SU-DHL-6 (cell line): ENCODE data around the gene COPZ1.

Experiments used
- H2AFZ ChIP-seq: fragments of 200-600 bp; sonication (generic); 2 replicates; pipeline ENCODE4 v1.6.1; 2014; ENCODE audit warnings: low read depth, mild to moderate bottlenecking, moderate library complexity, mixed read lengths, antibody characterized with exemption, low read length; ENCODE audit not compliant: severe bottlenecking
- H3F3A ChIP-seq: fragments of 200-600 bp; shearing (Covaris generic); 2 replicates; pipeline ENCODE4 v1.6.0; 2016; ENCODE audit warnings: antibody characterized with exemption, mild to moderate bottlenecking; ENCODE audit not compliant: insufficient read depth
- H3K27ac ChIP-seq: fragments of 200-600 bp; sonication (generic); 2 replicates; pipeline ENCODE4 v1.5.1; 2016; ENCODE audit warnings: low read depth, mild to moderate bottlenecking, low read length, moderate library complexity, mixed read lengths
- H3K27me3 ChIP-seq: fragments of 200-600 bp; sonication (generic), shearing (Covaris generic); 2 replicates; pipeline ENCODE4 v1.6.0; 2014; ENCODE audit warnings: mild to moderate bottlenecking, low read length
- H3K36me3 ChIP-seq: fragments of 200-600 bp; sonication (generic); 2 replicates; pipeline ENCODE4 v1.6.1; 2014; ENCODE audit warnings: mild to moderate bottlenecking, low read length, mixed read lengths
- H3K4me2 ChIP-seq: fragments of 300-600, 200-600 bp; shearing (Covaris generic), sonication (generic); 2 replicates; pipeline ENCODE4 v1.6.0; 2014; ENCODE audit warnings: low read length, low read depth, mild to moderate bottlenecking; ENCODE audit not compliant: poor library complexity, severe bottlenecking
- H3K4me3 ChIP-seq: fragments of 200-600 bp; sonication (generic); 2 replicates; pipeline ENCODE4 v1.5.1; 2014; ENCODE audit warnings: antibody characterized with exemption, low read length, mild to moderate bottlenecking, mixed read lengths; ENCODE audit not compliant: insufficient read depth, poor library complexity, severe bottlenecking
- H3K79me2 ChIP-seq: fragments of 200-600 bp; sonication (generic); 2 replicates; pipeline ENCODE4 v1.6.1; 2014; ENCODE audit warnings: mild to moderate bottlenecking, low read length, moderate library complexity; ENCODE audit not compliant: insufficient read depth
- H3K9ac ChIP-seq: fragments of 200-600 bp; sonication (generic); 2 replicates; pipeline ENCODE4 v1.7.0; 2014; ENCODE audit warnings: mild to moderate bottlenecking, low read length
- H3K9me2 ChIP-seq: fragments of 200-600 bp; sonication (generic); replicated peaks from 2 replicates; pipeline ENCODE4 v1.6.1; 2014; ENCODE audit warnings: low read length; ENCODE audit not compliant: insufficient read depth
- H3K9me3 ChIP-seq: fragments of 200-600 bp; sonication (generic); 2 replicates; pipeline ENCODE4 v1.6.1; 2014; ENCODE audit warnings: low read length, mixed read lengths; ENCODE audit not compliant: insufficient read depth
- H4K20me1 ChIP-seq: fragments of 200-600 bp; sonication (generic); 2 replicates; pipeline ENCODE4 v1.6.1; 2014; ENCODE audit warnings: low read depth, mild to moderate bottlenecking, antibody characterized with exemption, low read length, moderate library complexity, mixed read lengths
- CTCF ChIP-seq: fragments of 200-600 bp; sonication (generic); IDR thresholded peaks from one replicate; pipeline ENCODE4 v1.5.1; 2017; ENCODE audit warnings: antibody characterized with exemption, mild to moderate bottlenecking, low read length, moderate library complexity; ENCODE audit not compliant: insufficient read depth, poor library complexity, severe bottlenecking
- EZH2phosphoT487 ChIP-seq: fragments of 200-600 bp; sonication (generic), shearing (Covaris generic); conservative IDR thresholded peaks from 2 replicates; pipeline ENCODE4 v1.6.1; 2018; ENCODE audit warnings: mild to moderate bottlenecking, antibody characterized with exemption, low read length, moderate library complexity, mixed read lengths

Gene COPZ1

GRCh38 chr12:54375259-54375579, 50.3 kb downstream of the COPZ1 start:
- no peaks in the 10 kb centered on the region for H3K36me3 ChIP-seq
- no peak overlapping the region for H3K4me2 ChIP-seq
- H3K27me3 ChIP-seq: no peaks in the 10 kb centered on the region
- no peaks in the 10 kb centered on the region for H4K20me1 ChIP-seq
- no peak overlapping the region for H2AFZ ChIP-seq
- H3K9me2 ChIP-seq: no peaks in the 10 kb centered on the region
- H3K27ac ChIP-seq: no peak overlapping the region
- no peak for TF ChIP-seq CTCF
- TF ChIP-seq EZH2phosphoT487: no peak
- H3K79me2 ChIP-seq: no peaks in the 10 kb centered on the region
- no peak overlapping the region for H3K9ac ChIP-seq
- no peaks in the 10 kb centered on the region for H3F3A ChIP-seq
- no peak overlapping the region for H3K4me3 ChIP-seq
- H3K9me3 ChIP-seq: no peaks in the 10 kb centered on the region

- Histone ChIP-seq H3K9me3 (no peaks in the 10 kb centered on the region), H3K9ac (no peak overlapping the region), H4K20me1 (no peaks in the 10 kb centered on the region), H3F3A (no peaks in the 10 kb centered on the region), H2AFZ (no peak overlapping the region), H3K36me3 (no peaks in the 10 kb centered on the region), H3K9me2 (no peaks in the 10 kb centered on the region), H3K79me2 (no peaks in the 10 kb centered on the region), H3K27me3 (no peaks in the 10 kb centered on the region), H3K4me2 (no peak overlapping the region), H3K27ac (no peak overlapping the region), H3K4me3 (no peak overlapping the region)
- TF ChIP-seq EZH2phosphoT487: no peak
- TF ChIP-seq CTCF: no peak
Observed at GRCh38 chr12:54376596-54376995, 51.7 kb downstream of the COPZ1 start.

- H3K4me2 ChIP-seq: no peak overlapping the region
- no peak overlapping the region for H3K9ac ChIP-seq
- no peak overlapping the region for H3K4me3 ChIP-seq
- no peaks in the 10 kb centered on the region for H3K9me3 ChIP-seq
- H3F3A ChIP-seq: no peaks in the 10 kb centered on the region
- no peaks in the 10 kb centered on the region for H4K20me1 ChIP-seq
- H3K27ac ChIP-seq: no peak overlapping the region
- no peaks in the 10 kb centered on the region for H3K79me2 ChIP-seq
- no peaks in the 10 kb centered on the region for H3K9me2 ChIP-seq
- no peak for TF ChIP-seq EZH2phosphoT487
- no peak for TF ChIP-seq CTCF
- no peaks in the 10 kb centered on the region for H3K27me3 ChIP-seq
- H2AFZ ChIP-seq: no peak overlapping the region
- H3K36me3 ChIP-seq: no peaks in the 10 kb centered on the region
Observed at GRCh38 chr12:54377007-54377406, 52.1 kb downstream of the COPZ1 start.
